Effector memory CD4-positive, alpha-beta T cell (primary cell): ENCODE results near the gene ZNF414.
"Not testable (repeated sequence)": the region's sequence is repeated elsewhere in the genome, so short reads cannot be mapped to it uniquely, and the experiment has no call there.

Experiments
- DNase-seq, 3 donors: peaks; one replicate each; pipeline ENCODE4 v3.0.0-alpha.2; 2020
- H3K27ac ChIP-seq: 2 replicates; pipeline ENCODE4 v1.7.0; 2013; ENCODE audit warnings: mild to moderate bottlenecking, low read length, moderate library complexity; ENCODE audit not compliant: insufficient read depth, poor library complexity, severe bottlenecking
- H3K27me3 ChIP-seq: replicated peaks from 2 replicates; pipeline ENCODE4 v1.7.0; 2013; ENCODE audit warnings: mild to moderate bottlenecking, low read length; ENCODE audit not compliant: insufficient read depth, control insufficient read depth, poor library complexity, severe bottlenecking
- H3K36me3 ChIP-seq: 2 replicates; pipeline ENCODE4 v1.7.0; 2013; ENCODE audit warnings: mild to moderate bottlenecking, low read length, moderate library complexity; ENCODE audit not compliant: control insufficient read depth, insufficient read depth
- H3K4me1 ChIP-seq: 2 replicates; pipeline ENCODE4 v1.7.0; 2013; ENCODE audit warnings: low read length, mild to moderate bottlenecking; ENCODE audit not compliant: control insufficient read depth, insufficient read depth, poor library complexity, severe bottlenecking
- H3K4me3 ChIP-seq: 2 replicates; pipeline ENCODE4 v1.7.0; 2013; ENCODE audit warnings: low read length, low read depth, mild to moderate bottlenecking; ENCODE audit not compliant: insufficient read depth, poor library complexity, severe bottlenecking
- H3K9me3 ChIP-seq: 2 replicates; pipeline ENCODE4 v1.7.0; 2013; ENCODE audit warnings: mild to moderate bottlenecking, low read length, moderate library complexity; ENCODE audit not compliant: control insufficient read depth
- total RNA-seq, 3 donors: gene quantifications; one replicate each; lab custom pipeline; 2026; lab: John Stamatoyannopoulos, UW

ZNF414 gene, protein sequence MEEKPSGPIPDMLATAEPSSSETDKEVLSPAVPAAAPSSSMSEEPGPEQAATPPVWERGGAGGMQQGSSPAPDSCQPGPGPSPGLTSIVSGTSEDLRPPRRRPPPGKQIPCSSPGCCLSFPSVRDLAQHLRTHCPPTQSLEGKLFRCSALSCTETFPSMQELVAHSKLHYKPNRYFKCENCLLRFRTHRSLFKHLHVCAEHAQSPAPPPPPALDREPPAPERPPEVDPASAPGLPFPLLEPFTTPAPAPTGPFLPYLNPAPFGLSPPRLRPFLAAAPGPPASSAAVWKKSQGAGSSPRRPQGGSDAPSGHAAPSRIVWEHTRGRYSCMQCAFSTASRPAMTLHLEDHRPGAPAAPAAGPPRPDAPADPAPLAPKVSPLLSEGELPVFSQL
- 6.7 to 16.8 (median 13.0) reads per million in 3 donors for total RNA-seq

DNA sequence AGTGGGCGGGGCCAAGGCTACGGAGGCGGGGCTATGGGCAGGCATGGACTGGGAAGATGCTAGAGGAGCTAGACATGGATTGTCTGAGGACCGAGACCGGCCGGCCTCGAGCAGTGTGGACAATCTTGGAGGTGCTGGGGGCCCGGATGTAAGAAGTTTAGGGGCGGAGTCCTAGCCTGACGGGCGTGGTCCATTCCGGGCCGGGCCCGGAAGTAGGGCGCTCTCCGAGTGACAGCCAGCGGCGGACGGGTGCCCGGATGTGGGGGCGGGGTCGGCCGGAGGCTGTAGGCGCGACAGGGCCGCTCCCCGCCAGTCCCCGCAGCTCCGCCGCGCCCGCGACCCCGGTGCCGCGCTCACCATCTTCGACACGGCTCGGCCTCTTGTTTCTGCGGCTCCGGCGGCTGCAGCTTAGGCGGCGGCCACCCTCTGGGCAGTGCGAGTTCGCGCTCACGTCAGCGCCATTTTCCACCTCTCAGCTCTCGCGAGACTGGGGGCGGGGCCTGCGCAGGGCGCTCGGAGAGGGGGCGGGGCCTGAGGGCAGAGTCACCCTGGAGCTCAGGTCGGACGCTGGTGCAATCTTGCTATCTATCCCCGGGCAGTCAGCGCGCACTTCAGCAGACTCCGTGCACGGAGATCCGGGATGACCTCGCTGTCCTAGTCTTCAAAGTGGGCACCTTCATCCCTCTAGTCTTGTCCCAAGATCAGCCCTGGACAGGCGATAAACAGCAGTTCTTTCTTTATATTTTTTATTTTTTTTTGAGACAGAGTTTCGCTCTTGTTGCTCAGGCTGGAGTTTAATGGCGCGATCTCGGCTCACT is at the start of gene ZNF414:
Gene ZNF414 (minus strand): TSS at position 481 of the 818 bp plus-strand sequence. CDS start 121 bp downstream, at position 360.
- Histone ChIP-seq H3K4me1 (peaks cover 61% of the 10 kb centered on the region), H3K9me3 (no peaks in the 10 kb centered on the region), H3K36me3 (peaks cover 10% of the 10 kb centered on the region), H3K27ac (peak within 1 kb of the TSS; percentile 99), H3K4me3 (peak within 1 kb of the TSS; percentile 96), H3K27me3 (no peaks in the 10 kb centered on the region)
- DNase-seq = peak; percentile 94

DNA sequence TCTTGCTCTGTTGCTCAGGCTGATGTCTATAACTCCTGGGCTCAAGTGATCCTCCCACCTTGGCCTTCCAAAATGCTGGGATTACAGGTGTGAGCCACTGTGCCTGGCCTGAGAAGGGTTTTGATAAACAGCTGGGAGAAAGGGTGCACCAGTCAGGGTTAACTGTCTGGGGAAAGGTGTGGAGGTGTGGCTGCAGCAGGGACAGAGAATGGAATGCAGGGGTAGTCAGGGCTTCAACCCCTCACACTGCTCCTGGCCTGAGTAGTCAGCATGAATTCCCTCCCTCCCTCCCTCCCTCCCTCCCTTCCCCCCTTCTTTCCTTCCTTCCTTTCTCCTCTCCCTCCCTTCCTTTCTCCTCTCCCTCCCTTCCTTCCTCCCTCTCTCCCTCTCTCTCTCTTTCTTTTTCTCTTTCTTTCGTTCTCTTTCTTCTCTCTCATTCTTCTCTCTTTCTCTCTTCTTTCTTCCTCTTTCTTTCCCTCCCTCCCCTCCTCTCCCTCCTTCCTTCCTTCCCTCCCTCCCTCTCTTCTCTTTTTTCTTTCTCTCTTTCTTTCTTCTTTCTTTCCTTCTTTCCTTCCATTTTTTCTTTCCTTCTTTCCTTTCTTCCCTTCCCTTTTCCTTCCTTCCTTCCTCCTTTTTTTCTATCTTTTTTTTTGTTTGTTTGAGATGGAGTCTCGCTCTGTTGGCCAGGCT is 47.3 kb upstream of the ZNF414 start:
- Histone ChIP-seq H3K27ac (no peak overlapping the region), H3K27me3 (no peaks in the 10 kb centered on the region), H3K4me3 (no peak overlapping the region), H3K36me3 (peaks cover 8% of the 10 kb centered on the region), H3K4me1 (peaks cover 15% of the 10 kb centered on the region), H3K9me3 (no peaks in the 10 kb centered on the region)
- DNase-seq = no peak

DNA sequence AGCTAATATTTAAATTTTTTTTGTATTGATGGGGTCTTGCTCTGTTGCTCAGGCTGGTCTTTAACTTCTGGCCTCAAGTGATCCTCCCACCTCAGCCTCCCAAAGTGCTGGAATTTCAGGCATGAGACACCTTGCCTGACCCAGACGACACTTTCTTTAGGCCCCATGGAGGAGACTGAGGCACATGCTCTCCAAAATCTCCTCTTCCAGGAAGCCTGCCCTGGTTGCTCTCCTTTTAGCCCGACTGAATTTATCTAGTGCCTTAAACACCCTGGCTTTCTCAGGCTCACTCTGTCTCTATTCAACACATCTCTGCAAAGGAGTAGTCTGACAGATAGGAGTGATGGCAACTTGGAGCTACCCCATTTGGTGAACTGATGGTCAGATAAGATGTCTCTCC is 44.4 kb upstream of the ZNF414 start:
- H3K4me1 ChIP-seq = peaks cover 10% of the 10 kb centered on the region
- H3K36me3 ChIP-seq = peaks cover 29% of the 10 kb centered on the region
- H3K4me3 ChIP-seq = no peak overlapping the region
- no peaks in the 10 kb centered on the region for H3K27me3 ChIP-seq
- peak overlapping the region; percentile 42 for H3K27ac ChIP-seq
- DNase-seq = no peak
- no peaks in the 10 kb centered on the region for H3K9me3 ChIP-seq

DNA sequence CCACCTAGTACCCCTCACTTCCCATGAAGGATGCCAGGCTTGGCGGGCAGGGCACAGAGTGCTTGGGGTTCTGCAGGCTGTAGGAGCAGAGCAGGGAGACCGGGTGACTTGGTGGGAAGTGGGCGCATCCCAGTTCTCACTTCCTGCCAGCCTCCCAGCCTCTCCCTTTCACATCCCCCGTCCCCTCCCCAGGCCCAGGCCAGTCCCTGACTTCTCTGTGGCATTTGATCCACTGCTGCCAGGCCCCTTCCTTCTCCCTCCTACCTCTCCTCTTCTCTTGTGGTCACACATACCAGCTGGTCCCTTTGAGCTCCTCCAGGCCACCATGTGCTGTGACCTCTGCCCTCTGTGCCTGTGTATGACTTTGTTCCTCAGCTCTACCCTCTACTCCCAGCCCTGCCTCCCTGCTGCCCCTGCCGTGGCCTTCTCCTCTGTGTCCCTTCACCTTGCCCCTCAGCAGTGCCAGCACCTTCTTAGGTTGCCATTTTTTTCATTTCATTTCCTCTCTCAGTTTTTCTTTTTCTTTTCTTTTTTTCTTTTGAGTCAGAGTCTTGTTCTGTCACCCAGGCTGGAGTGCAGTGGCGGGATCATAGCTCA is 43.8 kb upstream of the ZNF414 start:
- Histone ChIP-seq H3K27me3 (no peaks in the 10 kb centered on the region), H3K27ac (peak overlapping the region; percentile 42), H3K4me1 (peaks cover 10% of the 10 kb centered on the region), H3K36me3 (peaks cover 35% of the 10 kb centered on the region), H3K4me3 (no peak overlapping the region), H3K9me3 (no peaks in the 10 kb centered on the region)
- no peak for DNase-seq

DNA sequence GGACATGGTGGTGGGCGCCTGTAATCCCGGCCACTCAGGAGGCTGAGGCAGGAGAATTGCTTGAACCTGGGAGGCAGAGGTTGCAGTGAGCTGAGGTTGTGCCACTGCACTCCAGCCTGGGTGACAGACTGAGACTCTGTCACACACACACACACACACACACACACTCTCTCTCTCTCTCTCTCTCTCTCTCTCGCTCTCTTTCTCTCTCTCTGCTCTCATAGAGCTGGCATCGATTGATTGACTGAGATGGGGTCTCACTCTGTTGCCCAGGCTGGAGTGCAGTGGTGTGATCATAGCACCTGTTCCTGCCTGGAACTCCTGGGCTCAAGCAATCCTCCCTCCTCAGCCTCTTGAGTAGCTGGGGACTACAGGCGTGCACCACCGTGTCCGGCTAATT is 39.8 kb upstream of the ZNF414 start:
- not testable (repeated sequence) for DNase-seq, H3K9me3 ChIP-seq, H3K4me3 ChIP-seq, H3K27ac ChIP-seq, H3K27me3 ChIP-seq, H3K4me1 ChIP-seq
- peaks cover 56% of the 10 kb centered on the region for H3K36me3 ChIP-seq

DNA sequence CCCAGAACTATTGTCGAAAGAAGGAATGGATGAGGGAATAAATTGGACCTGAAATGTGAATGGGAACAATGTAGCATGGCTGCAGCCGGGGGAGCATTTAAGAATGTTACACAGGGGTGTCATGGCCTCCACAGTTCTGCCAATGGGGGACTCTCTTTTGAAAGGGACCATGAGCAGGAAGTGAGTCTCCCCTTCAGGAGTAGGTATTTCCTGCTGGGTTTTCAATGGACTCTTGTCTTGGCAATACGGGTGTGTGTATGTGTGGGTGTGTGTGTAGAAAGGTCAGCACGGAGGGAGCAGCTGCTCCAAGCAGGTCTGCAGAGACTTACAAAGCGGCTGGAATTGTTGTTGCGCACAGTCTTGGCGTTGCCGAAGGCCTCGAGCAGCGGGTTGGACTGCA is 38.8 kb upstream of the ZNF414 start:
- Histone ChIP-seq H3K36me3 (peaks cover 55% of the 10 kb centered on the region), H3K4me1 (peaks cover 4% of the 10 kb centered on the region), H3K27me3 (no peaks in the 10 kb centered on the region), H3K9me3 (no peaks in the 10 kb centered on the region), H3K27ac (no peak overlapping the region), H3K4me3 (no peak overlapping the region)
- no peak for DNase-seq

DNA sequence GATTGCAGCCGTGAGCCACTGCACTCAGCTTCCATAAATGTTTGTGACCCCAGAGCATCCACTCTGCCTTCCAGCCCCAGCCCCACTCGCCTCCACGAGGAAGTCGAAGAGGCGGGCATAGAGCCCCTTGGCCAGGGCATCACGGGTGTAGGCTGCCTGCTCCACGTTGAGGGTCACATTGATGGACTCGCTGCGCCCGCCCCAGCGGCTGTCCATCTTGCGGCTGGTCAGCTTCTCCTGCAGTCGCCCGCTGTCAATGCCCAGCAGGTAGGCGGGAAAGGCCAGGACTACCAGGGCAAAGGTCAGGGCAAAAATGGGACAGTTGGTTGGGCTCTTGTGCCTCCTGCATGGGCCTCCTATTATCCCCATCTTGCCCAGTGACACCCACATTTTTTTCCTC is 36.1 kb upstream of the ZNF414 start:
- Histone ChIP-seq H3K27ac (no peak overlapping the region), H3K9me3 (no peaks in the 10 kb centered on the region), H3K4me3 (no peak overlapping the region), H3K4me1 (no peaks in the 10 kb centered on the region), H3K36me3 (peaks cover 58% of the 10 kb centered on the region), H3K27me3 (no peaks in the 10 kb centered on the region)
- no peak for DNase-seq

DNA sequence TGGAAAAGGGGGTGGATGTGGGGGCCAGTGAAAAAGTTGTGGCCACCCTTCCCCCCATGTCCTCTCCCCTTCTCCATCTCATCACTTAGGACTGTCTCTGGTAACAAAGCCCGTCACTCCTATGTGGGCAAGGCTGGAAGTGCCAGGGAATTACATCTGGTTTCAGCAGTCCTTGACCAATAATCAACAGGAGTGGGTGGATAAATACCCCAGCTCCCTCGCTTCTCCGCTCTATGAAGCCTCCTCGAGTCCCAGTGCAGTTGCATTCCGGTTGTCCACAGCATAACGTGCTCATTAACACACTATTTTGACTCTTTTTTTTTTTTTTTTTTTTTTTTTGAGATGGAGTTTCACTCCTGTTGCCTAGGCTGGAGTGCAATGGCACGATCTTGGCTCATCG is 31.8 kb upstream of the ZNF414 start:
- DNase-seq = no peak
- Histone ChIP-seq H3K9me3 (no peaks in the 10 kb centered on the region), H3K4me1 (no peaks in the 10 kb centered on the region), H3K36me3 (peaks cover 45% of the 10 kb centered on the region), H3K4me3 (no peak overlapping the region), H3K27ac (no peak overlapping the region), H3K27me3 (no peaks in the 10 kb centered on the region)

DNA sequence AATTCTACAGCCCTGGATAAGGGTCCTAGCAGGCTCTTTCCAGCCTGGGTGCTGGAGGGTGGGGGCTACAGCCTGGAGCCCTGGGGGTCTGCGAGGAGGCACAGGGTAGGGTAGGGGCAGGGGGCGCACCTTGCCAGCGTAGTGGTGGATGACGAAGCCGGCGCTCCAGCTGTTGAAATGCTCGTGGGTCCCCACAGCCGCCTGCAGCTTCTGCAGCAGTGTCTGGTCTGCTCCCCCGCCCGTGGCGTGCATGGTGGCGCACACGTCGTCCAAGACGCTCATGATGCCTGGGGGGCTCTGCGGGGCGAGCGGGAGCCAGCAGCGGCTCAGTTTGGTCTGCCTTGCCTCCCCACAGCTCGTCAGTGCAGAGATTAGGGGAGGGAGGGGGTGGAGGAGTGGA is 30.2 kb upstream of the ZNF414 start:
- no peaks in the 10 kb centered on the region for H3K27me3 ChIP-seq
- H3K36me3 ChIP-seq = peaks cover 43% of the 10 kb centered on the region
- DNase-seq = no peak
- H3K4me3 ChIP-seq = no peak overlapping the region
- H3K9me3 ChIP-seq = no peaks in the 10 kb centered on the region
- no peaks in the 10 kb centered on the region for H3K4me1 ChIP-seq
- no peak overlapping the region for H3K27ac ChIP-seq
